HCT116 (cell line): ENCODE results near the gene ZNF594.
"Not testable (repeated sequence)": the region's sequence is repeated elsewhere in the genome, so short reads cannot be mapped to it uniquely, and the experiment has no call there.

Source experiments
- EZH2 ChIP-seq: fragments of 200-600 bp; sonication (generic); IDR thresholded peaks from 2 replicates; pipeline ENCODE4 v1.6.1; 2017; ENCODE audit warnings: antibody characterized with exemption, mixed run types
- EZH2phosphoT487 ChIP-seq: fragments of 200-600 bp; IDR thresholded peaks from 2 replicates; pipeline ENCODE4 v1.6.1; 2018; ENCODE audit warnings: antibody characterized with exemption, borderline replicate concordance
- POLR2A ChIP-seq: IDR thresholded peaks from 2 replicates; pipeline ENCODE4 v1.7.0; 2011; ENCODE audit warnings: borderline replicate concordance; ENCODE audit not compliant: insufficient read depth, insufficient read length; ENCODE audit errors: extremely low read depth
- POLR2AphosphoS5 ChIP-seq: IDR thresholded peaks from 2 replicates; pipeline ENCODE4 v1.6.1; 2011; ENCODE audit warnings: mild to moderate bottlenecking, low read depth, low read length, moderate library complexity
- TF ChIP-seq, protein P1 (sequence below): IDR thresholded peaks from 2 replicates; pipeline ENCODE4 v1.6.1; 2012
- TF ChIP-seq, protein P2 (sequence below), 3 experiments: fragments of 200-600 bp in 1 of 3; sonication (generic) in 1 of 3; IDR thresholded peaks in 2 of 3; conservative IDR thresholded peaks in 1 of 3; 2 replicates each; pipeline ENCODE4 v1.5.1; 2012 to 2017; ENCODE audit warnings: low read depth in 2 of 3, low read length in 2 of 3, antibody characterized with exemption in 1 of 3, borderline replicate concordance in 1 of 3, control low read depth in 1 of 3, mild to moderate bottlenecking in 1 of 3, mixed read lengths in 1 of 3, mixed run types in 1 of 3, moderate library complexity in 1 of 3; ENCODE audit not compliant: insufficient read depth in 1 of 3

DNA sequence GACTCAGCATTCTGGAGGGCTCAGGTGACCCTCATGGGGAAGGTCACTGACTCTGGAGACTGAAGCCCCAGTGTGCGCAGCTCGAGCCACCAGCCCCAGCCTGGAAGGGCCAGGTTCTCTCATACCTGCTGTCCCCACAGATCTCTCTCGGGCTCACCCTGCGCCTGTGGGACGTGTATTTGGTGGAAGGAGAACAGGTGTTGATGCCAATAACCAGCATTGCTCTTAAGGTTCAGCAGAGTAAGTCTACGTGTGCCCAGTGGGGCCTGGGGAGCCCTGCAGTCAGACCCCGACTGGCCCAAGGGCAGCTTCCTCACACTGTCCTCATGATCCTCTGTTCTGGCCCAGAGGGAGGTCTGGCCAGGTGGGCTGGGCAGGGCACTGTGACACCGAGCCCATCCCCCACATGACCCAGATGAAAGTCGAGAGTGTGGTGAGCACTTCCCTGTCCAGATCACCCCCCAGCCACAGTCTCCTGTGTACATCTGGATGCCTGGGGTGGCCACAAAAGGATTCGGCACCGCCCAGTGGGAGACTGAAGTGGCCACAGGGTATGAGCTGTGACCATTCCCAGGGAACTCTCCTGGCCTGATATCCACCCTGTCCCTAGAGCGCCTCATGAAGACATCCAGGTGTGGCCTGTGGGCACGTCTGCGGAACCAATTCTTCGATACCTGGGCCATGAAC is 54.0 kb downstream of the ZNF594 start:
- TF ChIP-seq EZH2, POLR2A, POLR2AphosphoS5, EZH2phosphoT487: not testable (repeated sequence)
- TF ChIP-seq, protein P1, sequence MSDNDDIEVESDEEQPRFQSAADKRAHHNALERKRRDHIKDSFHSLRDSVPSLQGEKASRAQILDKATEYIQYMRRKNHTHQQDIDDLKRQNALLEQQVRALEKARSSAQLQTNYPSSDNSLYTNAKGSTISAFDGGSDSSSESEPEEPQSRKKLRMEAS = not testable (repeated sequence)
- TF ChIP-seq, protein P2, sequence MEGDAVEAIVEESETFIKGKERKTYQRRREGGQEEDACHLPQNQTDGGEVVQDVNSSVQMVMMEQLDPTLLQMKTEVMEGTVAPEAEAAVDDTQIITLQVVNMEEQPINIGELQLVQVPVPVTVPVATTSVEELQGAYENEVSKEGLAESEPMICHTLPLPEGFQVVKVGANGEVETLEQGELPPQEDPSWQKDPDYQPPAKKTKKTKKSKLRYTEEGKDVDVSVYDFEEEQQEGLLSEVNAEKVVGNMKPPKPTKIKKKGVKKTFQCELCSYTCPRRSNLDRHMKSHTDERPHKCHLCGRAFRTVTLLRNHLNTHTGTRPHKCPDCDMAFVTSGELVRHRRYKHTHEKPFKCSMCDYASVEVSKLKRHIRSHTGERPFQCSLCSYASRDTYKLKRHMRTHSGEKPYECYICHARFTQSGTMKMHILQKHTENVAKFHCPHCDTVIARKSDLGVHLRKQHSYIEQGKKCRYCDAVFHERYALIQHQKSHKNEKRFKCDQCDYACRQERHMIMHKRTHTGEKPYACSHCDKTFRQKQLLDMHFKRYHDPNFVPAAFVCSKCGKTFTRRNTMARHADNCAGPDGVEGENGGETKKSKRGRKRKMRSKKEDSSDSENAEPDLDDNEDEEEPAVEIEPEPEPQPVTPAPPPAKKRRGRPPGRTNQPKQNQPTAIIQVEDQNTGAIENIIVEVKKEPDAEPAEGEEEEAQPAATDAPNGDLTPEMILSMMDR (IDR thresholded peaks at IDR 0.05 in 2 of 3, conservative IDR thresholded peaks at IDR 0.05 in 1 of 3; ENCODE audit: borderline replicate concordance in 1 of 3, insufficient read depth in 1 of 3, low read depth in 2 of 3, low read length in 2 of 3) = not testable (repeated sequence)
